CD4-positive, alpha-beta T cell (primary cell): ENCODE data around the gene SPSB2. TPM values are rescaled to one million over a fixed set of nuclear protein-coding genes. Genes with fewer than 3 reads are reported as not detected.
"Not testable (repeated sequence)": the region's sequence is repeated elsewhere in the genome, so short reads cannot be mapped to it uniquely, and the experiment has no call there.

Experiments used
- ATAC-seq: fragments of 200-7000 bp; cut with Tn5 transposase; one replicate; pipeline ENCODE4 v1.10.0; 2022; ENCODE audit warnings: mild to moderate bottlenecking; ENCODE audit not compliant: poor library complexity
- CTCF ChIA-PET: fragments of 350-600 bp; sonication (Branson Sonifier 250); formaldehyde crosslinking; loops from one replicate; lab custom pipeline; 2021; ENCODE audit warnings: antibody characterized with exemption, inconsistent platforms; lab: Charles Lee
- POLR2A ChIA-PET: fragments of 350-600 bp; sonication (Branson Sonifier 250); formaldehyde crosslinking; loops from one replicate; lab custom pipeline; 2021; ENCODE audit warnings: antibody characterized with exemption, inconsistent platforms; lab: Charles Lee
- DNase-seq, 14 experiments: peaks; one replicate each; pipeline ENCODE4 v3.0.0-alpha.2; 2013 to 2020; ENCODE audit warnings: mixed read lengths in 2 of 14
- H3K27ac ChIP-seq, 2 donors: one replicate each; pipeline versions ENCODE4 v1.5.1 to v1.7.0; 2013; ENCODE audit warnings: low read length in 2 of 2, low read depth in 1 of 2, mild to moderate bottlenecking in 1 of 2
- H3K27me3 ChIP-seq, 2 experiments: 1 replicate in 1 of 2; 2 replicates in 1 of 2; pipeline versions ENCODE4 v1.6.1 to v1.7.0; 2013; ENCODE audit warnings: low read length in 2 of 2, control low read depth in 1 of 2, mild to moderate bottlenecking in 1 of 2, moderate library complexity in 1 of 2; ENCODE audit not compliant: insufficient read depth in 2 of 2, control insufficient read depth in 1 of 2
- H3K36me3 ChIP-seq: one replicate; pipeline ENCODE4 v1.6.1; 2013; ENCODE audit warnings: low read length, control low read depth; ENCODE audit not compliant: insufficient read depth
- H3K4me1 ChIP-seq: one replicate; pipeline ENCODE4 v1.6.1; 2013; ENCODE audit warnings: low read length, control low read depth; ENCODE audit not compliant: insufficient read depth
- H3K4me3 ChIP-seq: one replicate; pipeline ENCODE4 v1.5.1; 2013; ENCODE audit warnings: mild to moderate bottlenecking, low read length, moderate library complexity
- H3K9me3 ChIP-seq, 2 experiments: 1 replicate in 1 of 2; 2 replicates in 1 of 2; pipeline versions ENCODE4 v1.6.1 to v1.7.0; 2013; ENCODE audit warnings: low read length in 2 of 2, mild to moderate bottlenecking in 2 of 2, control low read depth in 1 of 2, moderate library complexity in 1 of 2; ENCODE audit not compliant: control insufficient read depth in 1 of 2, insufficient read depth in 1 of 2
- H3K27ac Mint-ChIP-seq: one replicate; pipeline ENCODE4 v1.8.0; 2020; ENCODE audit warnings: mixed read lengths
- H3K27me3 Mint-ChIP-seq: one replicate; pipeline ENCODE4 v1.8.0; 2021; ENCODE audit warnings: mixed read lengths
- H3K36me3 Mint-ChIP-seq: one replicate; pipeline ENCODE4 v1.8.0; 2021; ENCODE audit warnings: low read depth, mixed read lengths
- H3K4me1 Mint-ChIP-seq: one replicate; pipeline ENCODE4 v1.8.0; 2021; ENCODE audit warnings: low read depth, mixed read lengths
- H3K4me3 Mint-ChIP-seq: one replicate; pipeline ENCODE4 v1.8.0; 2020; ENCODE audit warnings: mild to moderate bottlenecking, mixed read lengths
- H3K9me3 Mint-ChIP-seq: one replicate; pipeline ENCODE4 v1.8.0; 2020; ENCODE audit warnings: mixed read lengths
- CTCF ChIP-seq: fragments of 200-600 bp; IDR thresholded peaks from one replicate; pipeline ENCODE4 v1.8.0; 2022; ENCODE audit warnings: antibody characterized with exemption, mild to moderate bottlenecking
- intact Hi-C, 2 experiments: fragments of 100-400 bp; cut with DNase I in 1 of 2; cut with micrococcal nuclease in 1 of 2; formaldehyde crosslinking; loops; one replicate each; pipeline versions ENCODE4 v1.15.1 to v1.9.0; 2023 to 2025; cut with DNase I, micrococcal nuclease
- total RNA-seq, 174 experiments: library from RNA in 2 of 174; stranded (reverse) in 2 of 174; gene quantifications; one replicate each; pipeline ENCODE4 v1.2.3 and lab custom pipeline; 2021 to 2026

The SPSB2 gene
- total RNA-seq, 2 experiments from 2014 or later = 3.2 to 3.3 TPM

- Histone ChIP-seq H3K36me3 (no peaks in the 10 kb centered on the region), H3K4me3 (no peak overlapping the region), H3K9me3 (no peaks in the 10 kb centered on the region), H3K4me1 (peaks cover 18% of the 10 kb centered on the region), H3K27me3 (no peaks in the 10 kb centered on the region), H3K27ac (no peak overlapping the region)
- H3K9me3 Mint-ChIP-seq = no peaks in the 10 kb centered on the region
- DNase-seq (no peak), ATAC-seq (no peak)
- no peaks in the 10 kb centered on the region for H3K36me3 Mint-ChIP-seq
- no peaks in the 10 kb centered on the region for H3K27me3 Mint-ChIP-seq
- CTCF ChIA-PET = interaction anchor here (1.5 kb wide), 1 partner anchor 22 kb away, joined by 7 read pairs; the partner anchor contains the start of gene SPSB2
- no peak overlapping the region for H3K27ac Mint-ChIP-seq
- no peak overlapping the region for H3K4me3 Mint-ChIP-seq
- intact Hi-C loops = loop anchor here in 1 of 2 experiments (5.0 kb wide), 1 partner anchor 42 kb away; the partner anchor contains the start of genes CDCA3 and USP5
- TF ChIP-seq CTCF = no peak
- POLR2A ChIA-PET = no interaction called here
- peaks cover 13% of the 10 kb centered on the region for H3K4me1 Mint-ChIP-seq
Measured at GRCh38 chr12:6894321-6894720, 21.2 kb upstream of the SPSB2 start.

GRCh38 chr12:6892683-6893082 lies 19.6 kb upstream of the SPSB2 start:
- H3K4me3 ChIP-seq, H3K27ac ChIP-seq, H3K36me3 ChIP-seq, H3K27me3 ChIP-seq, ATAC-seq, DNase-seq, POLR2A ChIA-PET, H3K9me3 ChIP-seq, H3K36me3 Mint-ChIP-seq, H3K9me3 Mint-ChIP-seq, H3K27me3 Mint-ChIP-seq: not testable (repeated sequence)
- H3K4me1 Mint-ChIP-seq = peaks cover 13% of the 10 kb centered on the region
- H3K27ac Mint-ChIP-seq = peak overlapping the region; percentile 36
- intact Hi-C loops = loop anchor here in 1 of 2 experiments (5.0 kb wide), 1 partner anchor 40 kb away; the partner anchor contains the start of genes CDCA3 and USP5
- CTCF ChIA-PET = interaction anchor here (2.2 to 3.7 kb wide), 2 partner anchors 22 to 52 kb away, joined by 21 to 153 read pairs; partner anchors contain the start of genes C12orf57, RNU7-1, SPSB2 and TPI1
- peak overlapping the region; percentile 35 for H3K4me3 Mint-ChIP-seq
- peaks cover 18% of the 10 kb centered on the region for H3K4me1 ChIP-seq

- intact Hi-C loops = loop anchor here (1.0 to 5.0 kb wide), 4 partner anchors 13 to 39 kb away; partner anchors contain the start of genes LRRC23 (in 2 of the 2), CDCA3 (in 1 of the 2), SPSB2 (in 1 of the 2) and USP5 (in 1 of the 2)
- CTCF ChIA-PET = interaction anchor here (0.6 to 3.7 kb wide), 35 partner anchors 8 to 222 kb away, joined by 3 to 153 read pairs (median 6); partner anchors contain the start of genes C12orf57, C1RL, CDCA3 and COPS7A
- POLR2A ChIA-PET = interaction anchor here (0.8 to 1.9 kb wide), 22 partner anchors 10 to 239 kb away, joined by 3 to 71 read pairs (median 6); partner anchors contain the start of genes C12orf57, CD4, CDCA3 and CLSTN3
- Histone ChIP-seq H3K36me3 (no peaks in the 10 kb centered on the region), H3K27ac (peak overlapping the region; percentile 84 to 92), H3K4me1 (peaks cover 18% of the 10 kb centered on the region), H3K4me3 (peak overlapping the region; percentile 65), H3K9me3 (no peaks in the 10 kb centered on the region), H3K27me3 (no peaks in the 10 kb centered on the region)
- Mint-ChIP-seq H3K4me3 (peak overlapping the region; percentile 88), H3K4me1 (peaks cover 13% of the 10 kb centered on the region), H3K36me3 (no peaks in the 10 kb centered on the region), H3K9me3 (no peaks in the 10 kb centered on the region), H3K27me3 (no peaks in the 10 kb centered on the region), H3K27ac (peak overlapping the region; percentile 92)
- no peak for TF ChIP-seq CTCF
- DNase-seq (peak in 1 of 14 experiments; percentile 8), ATAC-seq (no peak)
Measured at GRCh38 chr12:6891646-6892001, 18.5 kb upstream of the SPSB2 start.
